HG02610 (cell line): ENCODE data around the gene IFFO2.
"Not testable (repeated sequence)": the region's sequence is repeated elsewhere in the genome, so short reads cannot be mapped to it uniquely, and the experiment has no call there.

Source experiments
- ATAC-seq: cut with Tn5 transposase; IDR thresholded peaks from one replicate; pipeline ENCODE4 v1.9.1; 2021; ENCODE audit warnings: mild to moderate bottlenecking, moderate library complexity; ENCODE audit not compliant: unreplicated experiment

Gene IFFO2

GRCh38 chr1:18878538-18879214 is 77.8 kb downstream of the IFFO2 start:
- no peak for ATAC-seq

DNA sequence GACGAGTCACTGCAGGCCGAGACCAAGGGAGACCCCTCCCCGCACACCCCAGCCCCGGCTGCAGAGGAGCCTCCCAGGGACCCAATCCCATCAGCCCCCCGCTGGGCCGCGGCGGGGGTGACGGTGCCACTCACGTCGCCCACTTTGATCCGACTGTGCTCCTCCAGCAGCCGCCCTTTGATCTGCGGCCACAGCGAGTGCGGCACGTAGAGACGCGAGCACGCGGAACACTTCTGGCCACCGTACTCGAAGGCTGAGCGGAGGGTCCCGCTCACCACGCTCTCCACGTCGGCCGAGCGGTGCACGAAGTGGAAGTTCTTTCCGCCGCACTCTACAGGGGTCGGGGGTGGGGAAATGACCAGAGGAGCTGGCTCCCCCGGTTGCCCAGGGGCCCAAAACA is 79.2 kb downstream of the IFFO2 start:
- ATAC-seq: no peak

DNA sequence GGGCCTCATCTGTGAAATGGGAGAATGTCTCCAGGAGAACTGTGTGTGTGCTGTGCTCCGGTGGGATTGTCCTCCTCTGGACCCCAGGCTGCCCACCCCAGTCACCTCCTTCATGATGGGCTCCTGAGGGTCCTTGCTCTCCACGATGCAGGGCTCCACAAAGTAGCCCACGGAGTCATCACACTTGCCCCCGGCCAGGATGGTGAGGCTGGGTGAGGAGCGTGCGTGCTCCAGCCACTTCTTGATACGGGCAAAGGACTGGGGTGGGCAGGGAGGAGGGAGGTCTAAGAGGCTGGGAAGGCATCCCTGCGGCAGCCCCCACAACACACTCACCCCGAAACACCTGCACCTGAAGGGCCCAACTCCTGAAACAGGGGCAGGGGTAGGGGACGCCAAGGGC is 80.3 kb downstream of the IFFO2 start:
- ATAC-seq: no peak

- no peak for ATAC-seq
These were observed 80.7 kb downstream of the IFFO2 start for GRCh38 chr1:18875796-18876128.

GRCh38 chr1:18875107-18875795 is 81.2 kb downstream of the IFFO2 start:
- ATAC-seq: no peak

GRCh38 chr1:18874600-18874999 is 81.9 kb downstream of the IFFO2 start:
- ATAC-seq: no peak

DNA sequence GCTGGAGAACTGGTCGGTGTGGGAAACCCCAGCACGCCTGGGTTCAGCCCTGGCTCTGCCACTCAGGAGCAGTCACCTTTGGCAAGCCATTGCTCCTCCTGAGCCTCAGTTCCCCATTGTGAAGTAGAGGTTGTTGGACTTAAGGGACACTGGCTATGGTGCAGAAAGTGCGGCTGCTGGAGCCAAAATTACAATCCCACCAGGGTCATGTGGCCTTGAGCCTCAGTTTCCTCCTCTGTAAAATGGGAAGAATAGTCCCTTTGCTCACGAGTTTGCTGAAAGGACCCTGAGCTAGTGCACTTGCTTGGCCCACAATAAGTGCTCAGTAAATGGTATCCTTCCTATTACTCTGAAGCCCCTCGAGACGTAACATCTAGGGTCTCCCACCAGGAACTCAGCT is 82.4 kb downstream of the IFFO2 start:
- ATAC-seq: no peak

- ATAC-seq: no peak
These were observed 84.3 kb downstream of the IFFO2 start for GRCh38 chr1:18872071-18872611.

DNA sequence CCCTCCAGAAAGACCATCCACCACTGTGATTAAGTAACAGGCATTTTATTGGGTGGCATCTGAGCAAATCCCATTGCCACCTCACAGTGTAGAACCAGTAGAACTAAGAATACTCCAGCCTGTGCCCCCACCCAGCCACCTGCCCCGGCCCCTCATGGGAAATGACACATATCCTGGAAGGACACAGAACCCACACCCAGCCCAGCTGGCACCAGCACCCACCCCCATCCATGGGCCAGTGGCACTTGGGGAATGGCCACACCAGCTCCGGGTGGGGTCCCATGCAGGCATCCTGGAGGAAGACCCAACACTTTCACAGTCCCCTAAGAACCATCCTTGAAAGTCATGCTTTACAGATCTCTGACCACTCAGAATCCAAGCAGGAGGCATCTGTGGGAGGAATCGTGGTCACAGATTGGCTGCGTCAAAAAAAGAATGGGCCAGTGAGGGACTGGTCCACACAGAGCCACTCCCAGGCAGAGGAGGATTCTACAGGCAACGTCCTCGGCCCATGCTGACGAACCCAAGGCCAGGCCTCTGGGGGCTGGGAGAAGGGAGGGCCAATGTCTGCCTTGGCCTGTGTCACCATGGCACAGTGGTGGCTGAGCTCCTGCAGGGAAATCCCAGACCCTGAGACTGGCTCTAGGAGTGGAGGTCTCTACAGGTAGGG is 84.9 kb downstream of the IFFO2 start:
- no peak for ATAC-seq

- no peak for ATAC-seq
These were observed 85.5 kb downstream of the IFFO2 start for GRCh38 chr1:18870957-18871356.

GRCh38 chr1:18870595-18870865 is 85.9 kb downstream of the IFFO2 start:
- ATAC-seq: not testable (repeated sequence)

DNA sequence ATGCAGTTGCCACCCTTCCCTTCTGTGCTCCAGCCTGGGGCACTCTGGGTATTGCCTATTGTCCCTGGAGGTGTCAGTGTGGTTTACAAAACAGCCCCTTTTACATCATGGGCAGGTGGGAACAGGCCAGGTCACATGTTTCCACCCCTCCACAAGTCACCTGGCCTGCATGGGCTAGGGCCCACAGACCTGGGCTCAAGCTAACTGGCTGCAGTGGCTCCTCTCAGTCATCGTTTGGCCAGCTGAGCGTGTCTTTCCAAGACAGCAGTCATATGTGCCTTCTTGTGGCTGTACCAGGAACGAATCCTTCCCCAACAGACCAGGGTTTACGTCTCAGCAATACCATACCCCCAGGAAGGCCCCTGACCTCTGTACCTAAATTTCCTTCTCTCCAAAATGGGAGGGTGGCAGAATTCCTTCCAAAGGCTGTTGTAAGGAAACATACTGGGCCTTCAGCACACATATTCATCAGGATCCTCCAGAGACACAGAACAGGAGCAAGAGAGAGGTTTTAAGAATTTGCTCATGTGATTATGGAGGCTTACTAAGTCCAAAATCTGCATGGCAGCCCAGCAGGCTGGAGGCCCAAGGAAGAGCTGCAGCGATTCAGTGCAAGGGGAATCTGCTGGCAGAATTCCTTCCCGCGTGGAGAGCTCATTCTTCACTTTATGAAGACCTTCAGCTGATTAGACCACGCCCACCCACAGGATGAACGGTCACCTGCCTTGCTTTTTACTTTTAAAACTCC is 86.5 kb downstream of the IFFO2 start:
- no peak for ATAC-seq

DNA sequence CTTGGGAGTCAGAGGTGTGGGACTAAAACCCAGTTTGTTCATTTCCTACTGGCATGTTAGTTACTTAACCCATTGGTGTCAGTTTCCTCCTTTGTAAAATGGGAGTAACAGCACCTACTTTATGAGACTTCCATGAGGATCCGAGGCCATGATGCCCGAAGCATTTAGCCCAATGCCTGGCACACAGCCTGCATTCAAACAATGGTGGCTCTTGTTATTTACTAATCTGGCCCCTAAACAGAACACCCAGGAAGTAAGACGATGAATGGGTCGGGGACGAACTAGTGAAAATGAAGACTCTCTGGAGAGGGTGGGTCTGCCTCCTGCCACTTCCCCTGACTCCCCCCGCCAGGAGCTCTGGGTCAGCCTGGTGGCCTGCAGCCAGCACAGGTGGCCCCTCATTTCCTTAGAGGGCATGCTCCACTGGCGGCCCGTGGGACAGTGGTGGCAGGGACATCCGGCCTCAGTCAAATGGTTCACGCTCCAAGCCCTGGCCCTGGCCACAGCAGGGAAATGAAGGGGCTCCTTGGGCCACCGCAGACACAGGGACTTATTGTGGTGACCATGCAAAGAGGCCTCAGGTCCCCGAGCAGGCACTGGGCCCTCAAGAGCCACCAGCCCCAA is 87.6 kb downstream of the IFFO2 start:
- no peak for ATAC-seq

GRCh38 chr1:18868354-18868753 is 88.1 kb downstream of the IFFO2 start:
- no peak for ATAC-seq

GRCh38 chr1:18866846-18867245 is 89.6 kb downstream of the IFFO2 start:
- no peak for ATAC-seq

DNA sequence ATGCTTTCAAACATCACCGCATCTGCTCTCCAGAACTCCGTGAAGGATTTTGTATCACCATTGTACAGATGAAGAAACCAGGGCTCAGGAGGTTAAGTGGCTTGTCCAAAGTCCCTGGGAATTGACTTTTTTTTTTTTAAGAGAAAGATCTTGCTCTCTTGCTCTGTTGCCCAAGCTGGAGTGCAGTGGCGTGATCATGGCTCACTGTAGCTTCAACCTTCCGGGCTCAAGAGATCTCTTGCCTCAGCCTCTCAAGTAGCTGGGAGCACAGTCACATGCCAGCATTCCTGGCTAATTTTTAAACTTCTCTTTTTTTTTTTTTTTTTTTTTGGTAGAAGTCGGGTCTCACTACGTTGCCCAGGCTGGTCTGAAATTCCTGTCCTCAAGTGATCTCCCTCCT is 90.2 kb downstream of the IFFO2 start:
- ATAC-seq: no peak

DNA sequence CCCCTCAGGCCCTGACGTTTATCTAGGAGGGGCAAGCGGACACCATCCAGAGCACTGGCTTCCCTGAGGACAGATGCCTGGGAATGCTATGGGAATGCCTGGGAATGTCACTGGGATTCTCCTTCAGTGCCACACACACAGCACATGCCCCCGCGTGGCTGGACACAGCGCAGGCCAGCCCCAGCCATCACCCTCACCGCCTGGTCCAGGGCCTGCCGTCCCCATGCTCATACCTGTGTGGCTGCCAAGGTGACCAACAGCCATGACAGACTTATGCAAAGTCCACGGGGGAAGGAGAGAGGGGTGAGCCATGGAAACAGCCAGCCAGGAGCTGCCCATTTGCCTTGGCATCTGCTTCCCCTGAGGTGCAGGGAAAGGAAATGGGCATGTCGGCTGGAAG is 91.3 kb downstream of the IFFO2 start:
- ATAC-seq: no peak

DNA sequence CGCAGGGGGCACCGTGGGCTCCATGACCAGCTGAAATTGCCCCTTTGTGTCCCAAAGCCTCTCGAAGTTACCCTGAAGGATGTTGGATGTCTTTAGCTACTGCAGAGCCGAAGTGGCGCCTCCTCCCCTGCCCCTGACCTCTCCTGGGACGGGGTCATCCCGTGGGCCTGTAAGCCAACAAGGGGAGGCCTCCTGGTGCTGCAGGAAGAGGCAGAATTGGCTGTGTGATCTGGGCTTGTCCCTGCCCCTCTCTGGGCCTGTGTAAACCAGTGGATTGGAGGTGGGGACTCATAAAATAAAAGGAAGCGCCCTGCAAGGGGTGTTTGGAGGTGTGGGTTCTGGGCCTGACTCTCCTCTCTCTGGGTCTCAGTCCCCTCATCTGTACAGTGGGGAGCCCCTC is 94.9 kb downstream of the IFFO2 start:
- ATAC-seq: no peak

- ATAC-seq: no peak
These were observed 95.4 kb downstream of the IFFO2 start for GRCh38 chr1:18861082-18861481.

GRCh38 chr1:18859560-18859959 is 96.9 kb downstream of the IFFO2 start, which contains the start of gene TAS1R2:
TAS1R2 (minus strand) TSS chr1:18859660; CDS start chr1:18859660, 0 bp downstream.
- no peak for ATAC-seq

DNA sequence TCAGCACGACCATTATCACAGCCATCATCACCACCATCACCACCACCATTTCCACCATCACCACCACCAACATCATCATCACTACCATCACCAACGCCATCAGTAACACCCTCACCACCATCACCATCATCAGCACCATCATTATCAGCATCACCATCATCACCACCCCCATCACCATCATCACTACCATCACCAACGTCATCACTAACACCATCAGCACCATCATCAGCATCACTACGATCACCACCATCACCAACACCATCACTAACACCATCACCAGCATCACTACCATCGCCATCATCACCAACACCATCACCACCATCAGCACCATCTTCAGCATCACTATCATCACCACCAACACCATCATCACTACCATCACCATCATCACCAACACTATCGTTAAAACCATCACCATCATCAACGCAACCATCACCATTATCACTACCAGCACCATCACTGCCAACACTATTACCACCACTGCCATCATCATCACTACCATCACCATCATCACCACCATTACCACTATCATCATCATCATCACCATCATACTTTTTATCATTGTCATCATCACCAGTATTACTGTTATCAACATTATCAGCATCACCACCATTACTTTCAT is 98.3 kb downstream of the IFFO2 start:
- ATAC-seq: no peak
